T-helper 22 cell (primary cell): Measurements from ENCODE around the gene PPP1R13L.

Experiments
- DNase-seq: peaks from one replicate; pipeline ENCODE4 v3.0.0-alpha.2; 2020; ENCODE audit warnings: low read depth

Gene PPP1R13L

GRCh38 chr19:45364696-45365095 lies 40.2 kb downstream of the PPP1R13L start:
- DNase-seq, result no peak

- DNase-seq, result no peak
Measured at GRCh38 chr19:45363861-45364459, 40.9 kb downstream of the PPP1R13L start.

- no peak for DNase-seq
Measured at GRCh38 chr19:45362291-45362690, 42.6 kb downstream of the PPP1R13L start.

- no peak for DNase-seq
Measured at GRCh38 chr19:45361608-45362007, 43.3 kb downstream of the PPP1R13L start.

GRCh38 chr19:45358213-45358792 lies 46.6 kb downstream of the PPP1R13L start:
- DNase-seq, result no peak

GRCh38 chr19:45357445-45357783 lies 47.5 kb downstream of the PPP1R13L start:
- DNase-seq, result no peak

- no peak for DNase-seq
Measured at GRCh38 chr19:45356760-45357444, 48.0 kb downstream of the PPP1R13L start.

GRCh38 chr19:45355910-45356309 lies 49.0 kb downstream of the PPP1R13L start:
- DNase-seq, result no peak

GRCh38 chr19:45355402-45355801 lies 49.5 kb downstream of the PPP1R13L start:
- no peak for DNase-seq

- no peak for DNase-seq
Measured at GRCh38 chr19:45354241-45354842, 50.5 kb downstream of the PPP1R13L start.

- DNase-seq, result no peak
Measured at GRCh38 chr19:45352914-45353796, 51.7 kb downstream of the PPP1R13L start.

- DNase-seq, result no peak
Measured at GRCh38 chr19:45352471-45352870, 52.4 kb downstream of the PPP1R13L start.

GRCh38 chr19:45352062-45352461 lies 52.8 kb downstream of the PPP1R13L start:
- no peak for DNase-seq

- DNase-seq, result no peak
Measured at GRCh38 chr19:45351401-45351952, 53.4 kb downstream of the PPP1R13L start.

- no peak for DNase-seq
Measured at GRCh38 chr19:45350477-45351058, 54.3 kb downstream of the PPP1R13L start.

GRCh38 chr19:45349430-45349941 lies 55.4 kb downstream of the PPP1R13L start:
- DNase-seq, result no peak

- DNase-seq, result no peak
Measured at GRCh38 chr19:45349126-45349415, 55.8 kb downstream of the PPP1R13L start.

- no peak for DNase-seq
Measured at GRCh38 chr19:45348367-45349125, 56.3 kb downstream of the PPP1R13L start.

GRCh38 chr19:45347570-45348366 lies 57.1 kb downstream of the PPP1R13L start:
- DNase-seq, result no peak

GRCh38 chr19:45346449-45346848 lies 58.4 kb downstream of the PPP1R13L start:
- DNase-seq, result no peak
